ENCODE measurements around the gene CSH1. TPM values are rescaled to one million over a fixed set of nuclear protein-coding genes. Genes with fewer than 3 reads are reported as not detected.
"Not testable (repeated sequence)": the region's sequence is repeated elsewhere in the genome, so short reads cannot be mapped to it uniquely, and the experiment has no call there.

The CSH1 gene
- total and polyA plus RNA-seq, 2 experiments from 2014 or later, result 0.68 TPM; not detected in 1

GRCh38 chr17:63907161-63907778 is 10.9 kb upstream of the CSH1 start:
- not testable (repeated sequence) for H2AFZ ChIP-seq

GRCh38 chr17:63904796-63905195 is 8.4 kb upstream of the CSH1 start:
- not testable (repeated sequence) for H3F3A ChIP-seq (replicated peaks; ENCODE audit: low read depth); H3K4me3 ChIP-seq; DNase-seq (ENCODE audit: low spot score); H4K20me1 ChIP-seq (replicated peaks; ENCODE audit: insufficient read depth); H3K27me3 Mint-ChIP-seq (ENCODE audit: insufficient read depth, low read depth, poor library complexity); H3K36me3 ChIP-seq (ENCODE audit: insufficient read depth); H3K9me2 ChIP-seq (ENCODE audit: insufficient read depth); H2AFZ ChIP-seq; H3K4me2 ChIP-seq; ATAC-seq; H3K27ac ChIP-seq (ENCODE audit: low read depth); H3K4me1 Mint-ChIP-seq; H3K4me3 Mint-ChIP-seq; H3K9me3 Mint-ChIP-seq; H3K27me3 ChIP-seq (ENCODE audit: insufficient read depth); H3K4me1 ChIP-seq (ENCODE audit: insufficient read depth); H3K36me3 Mint-ChIP-seq (ENCODE audit: low read depth); H3K79me2 ChIP-seq (replicated peaks; ENCODE audit: insufficient read depth); H3K27ac Mint-ChIP-seq

More at GRCh38 chr17:63907161-63907778, 10.9 kb upstream of the CSH1 start:
- H4K20me1 ChIP-seq (replicated peaks; ENCODE audit: insufficient read depth); H3K36me3 ChIP-seq (ENCODE audit: insufficient read depth); H3K9me3 Mint-ChIP-seq; H3K79me2 ChIP-seq (replicated peaks; ENCODE audit: insufficient read depth); H3K27me3 Mint-ChIP-seq (ENCODE audit: insufficient read depth, low read depth, poor library complexity); H3K4me3 Mint-ChIP-seq; H3K27ac Mint-ChIP-seq; H3F3A ChIP-seq (replicated peaks; ENCODE audit: low read depth); H3K4me3 ChIP-seq; H3K27me3 ChIP-seq (ENCODE audit: insufficient read depth); H3K36me3 Mint-ChIP-seq (ENCODE audit: low read depth); H3K4me1 ChIP-seq (ENCODE audit: insufficient read depth); H3K9me2 ChIP-seq (ENCODE audit: insufficient read depth): not testable (repeated sequence)
- 0 out of 2 replicates have a peak overlapping the region, but pooled peaks have one; percentile 29 for H3K27ac ChIP-seq (ENCODE audit: low read depth)
- DNase-seq (ENCODE audit: low spot score) (peak; percentile 71), ATAC-seq (peak; percentile 84)
- peaks cover 20% of the 10 kb centered on the region for H3K4me1 Mint-ChIP-seq
- TF ChIP-seq NANOG (IDR thresholded peaks at IDR 0.05; ENCODE audit: borderline replicate concordance), result 0 out of 2 replicates have a peak, but pooled peaks have one; percentile 20
- TF ChIP-seq, protein P1, sequence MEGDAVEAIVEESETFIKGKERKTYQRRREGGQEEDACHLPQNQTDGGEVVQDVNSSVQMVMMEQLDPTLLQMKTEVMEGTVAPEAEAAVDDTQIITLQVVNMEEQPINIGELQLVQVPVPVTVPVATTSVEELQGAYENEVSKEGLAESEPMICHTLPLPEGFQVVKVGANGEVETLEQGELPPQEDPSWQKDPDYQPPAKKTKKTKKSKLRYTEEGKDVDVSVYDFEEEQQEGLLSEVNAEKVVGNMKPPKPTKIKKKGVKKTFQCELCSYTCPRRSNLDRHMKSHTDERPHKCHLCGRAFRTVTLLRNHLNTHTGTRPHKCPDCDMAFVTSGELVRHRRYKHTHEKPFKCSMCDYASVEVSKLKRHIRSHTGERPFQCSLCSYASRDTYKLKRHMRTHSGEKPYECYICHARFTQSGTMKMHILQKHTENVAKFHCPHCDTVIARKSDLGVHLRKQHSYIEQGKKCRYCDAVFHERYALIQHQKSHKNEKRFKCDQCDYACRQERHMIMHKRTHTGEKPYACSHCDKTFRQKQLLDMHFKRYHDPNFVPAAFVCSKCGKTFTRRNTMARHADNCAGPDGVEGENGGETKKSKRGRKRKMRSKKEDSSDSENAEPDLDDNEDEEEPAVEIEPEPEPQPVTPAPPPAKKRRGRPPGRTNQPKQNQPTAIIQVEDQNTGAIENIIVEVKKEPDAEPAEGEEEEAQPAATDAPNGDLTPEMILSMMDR (conservative IDR thresholded peaks at IDR 0.05; ENCODE audit: low read depth in 2 of 2), result peak; percentile 54 to 60
- peak overlapping the region; percentile 22; the same call in 1 of the 2 replicates for H3K4me2 ChIP-seq

DNA sequence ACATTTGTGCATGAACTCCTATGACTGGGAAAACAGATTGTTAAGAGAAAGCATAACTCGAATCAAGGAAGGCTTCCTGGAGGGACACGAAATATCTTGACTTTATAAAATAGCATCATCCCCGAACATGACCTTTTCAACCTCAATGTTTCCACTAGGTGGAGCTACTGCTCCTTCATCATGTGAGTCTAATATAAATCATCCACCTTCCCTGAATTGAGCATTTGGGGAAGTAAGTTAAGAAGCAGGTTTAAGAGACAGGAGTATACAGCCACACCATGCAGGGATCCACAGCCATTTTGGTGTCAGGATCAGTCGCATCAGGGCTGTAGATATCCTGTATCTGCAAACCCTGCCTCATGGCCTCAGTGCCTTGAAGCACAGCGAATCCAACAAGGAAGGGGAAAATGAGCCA is 7.4 kb upstream of the CSH1 start:
- H3K36me3 Mint-ChIP-seq (ENCODE audit: low read depth); H3F3A ChIP-seq (replicated peaks; ENCODE audit: low read depth); H3K79me2 ChIP-seq (replicated peaks; ENCODE audit: insufficient read depth); H3K4me3 Mint-ChIP-seq; H3K4me3 ChIP-seq; H3K4me1 Mint-ChIP-seq; H3K27me3 Mint-ChIP-seq (ENCODE audit: insufficient read depth, low read depth, poor library complexity); H3K9me3 Mint-ChIP-seq; H3K4me1 ChIP-seq (ENCODE audit: insufficient read depth); H3K9me2 ChIP-seq (ENCODE audit: insufficient read depth); H3K27ac ChIP-seq (ENCODE audit: low read depth); H3K4me2 ChIP-seq; H4K20me1 ChIP-seq (replicated peaks; ENCODE audit: insufficient read depth); H3K36me3 ChIP-seq (ENCODE audit: insufficient read depth); H2AFZ ChIP-seq; H3K27me3 ChIP-seq (ENCODE audit: insufficient read depth): not testable (repeated sequence)
- peak; percentile 24 for DNase-seq (ENCODE audit: low spot score)
- 0 out of 2 replicates have a peak overlapping the region, but pooled peaks have one; percentile 54 for H3K27ac Mint-ChIP-seq
- ATAC-seq, result peak; percentile 61
- TF ChIP-seq, protein P1 (conservative IDR thresholded peaks at IDR 0.05; ENCODE audit: low read depth in 2 of 2), result peak; percentile 40 to 55

- ATAC-seq; H3K36me3 ChIP-seq (ENCODE audit: insufficient read depth); H3F3A ChIP-seq (replicated peaks; ENCODE audit: low read depth); H3K4me1 ChIP-seq (ENCODE audit: insufficient read depth); H2AFZ ChIP-seq; H3K27me3 ChIP-seq (ENCODE audit: insufficient read depth); H3K4me2 ChIP-seq; H3K36me3 Mint-ChIP-seq (ENCODE audit: low read depth); H3K27ac ChIP-seq (ENCODE audit: low read depth); H3K4me1 Mint-ChIP-seq; H3K79me2 ChIP-seq (replicated peaks; ENCODE audit: insufficient read depth); H3K9me3 Mint-ChIP-seq; H3K4me3 ChIP-seq; H3K4me3 Mint-ChIP-seq; H4K20me1 ChIP-seq (replicated peaks; ENCODE audit: insufficient read depth); H3K9me2 ChIP-seq (ENCODE audit: insufficient read depth); H3K27ac Mint-ChIP-seq; H3K27me3 Mint-ChIP-seq (ENCODE audit: insufficient read depth, low read depth, poor library complexity); DNase-seq (ENCODE audit: low spot score): not testable (repeated sequence)
Observed at GRCh38 chr17:63901971-63902370, 5.6 kb upstream of the CSH1 start.

- not testable (repeated sequence) for H3K9me2 ChIP-seq (ENCODE audit: insufficient read depth); ATAC-seq; H2AFZ ChIP-seq; H3K9me3 Mint-ChIP-seq; H3K27me3 Mint-ChIP-seq (ENCODE audit: insufficient read depth, low read depth, poor library complexity); H3K4me1 ChIP-seq (ENCODE audit: insufficient read depth); DNase-seq (ENCODE audit: low spot score); H3K36me3 Mint-ChIP-seq (ENCODE audit: low read depth); H3K36me3 ChIP-seq (ENCODE audit: insufficient read depth); H3K27ac ChIP-seq (ENCODE audit: low read depth); H3K4me2 ChIP-seq; H3K27ac Mint-ChIP-seq; H3K4me1 Mint-ChIP-seq; H3K79me2 ChIP-seq (replicated peaks; ENCODE audit: insufficient read depth); H3K27me3 ChIP-seq (ENCODE audit: insufficient read depth); H4K20me1 ChIP-seq (replicated peaks; ENCODE audit: insufficient read depth); H3K4me3 ChIP-seq; H3F3A ChIP-seq (replicated peaks; ENCODE audit: low read depth); H3K4me3 Mint-ChIP-seq
Observed at GRCh38 chr17:63898899-63899798, 2.8 kb upstream of the CSH1 start.

All from GM23338 (cell line).